Amniotic stem cell (primary cell): ENCODE data around the gene CDAN1.
A peak's percentile ranks its signal among the peaks of the same experiment; 100 is the strongest.
"Not testable (repeated sequence)": the region's sequence is repeated elsewhere in the genome, so short reads cannot be mapped to it uniquely, and the experiment has no call there.

Experiments
- DNase-seq: peaks from one replicate; lab custom pipeline; 2025; lab: John Stamatoyannopoulos, UW

CDAN1 gene

DNA sequence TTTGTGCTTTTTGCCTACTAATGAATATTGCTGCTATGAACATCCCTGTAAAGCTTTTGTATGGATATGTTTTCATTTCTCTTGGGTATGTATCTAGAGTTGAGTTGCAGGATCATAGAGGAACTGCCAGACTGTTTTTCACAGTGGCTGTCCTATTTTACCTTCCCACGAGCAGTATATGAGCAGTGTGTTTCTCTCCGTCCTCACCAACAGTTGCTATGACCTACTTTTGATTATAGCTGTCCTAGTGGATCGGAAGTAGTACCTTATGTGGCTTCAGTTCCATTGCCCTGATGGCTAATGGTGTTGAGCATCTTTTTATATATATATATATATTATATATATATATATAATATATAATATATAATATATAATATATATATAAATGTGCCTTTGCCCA, 25.2 kb downstream of the CDAN1 start:
- DNase-seq = no peak

DNA sequence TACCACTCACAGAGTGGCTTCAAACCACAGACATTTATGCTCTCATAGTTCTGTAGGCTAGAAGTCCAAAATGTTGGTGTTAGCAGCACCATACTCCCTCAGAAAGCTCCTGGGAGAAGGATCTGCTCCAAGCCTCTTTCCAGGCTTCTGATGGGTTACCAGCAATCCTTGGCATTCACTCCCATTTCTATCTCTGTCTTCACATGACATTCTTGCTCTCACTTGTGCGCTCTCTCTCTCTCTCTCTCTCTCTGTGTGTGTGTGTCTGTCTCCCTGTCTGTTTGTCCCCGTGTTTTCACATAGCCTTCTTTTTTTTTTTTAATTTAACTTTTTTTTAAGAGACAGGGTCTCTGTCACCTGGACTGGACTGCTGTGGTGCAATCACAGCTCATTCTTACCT, 26.3 kb downstream of the CDAN1 start:
- no peak for DNase-seq

DNA sequence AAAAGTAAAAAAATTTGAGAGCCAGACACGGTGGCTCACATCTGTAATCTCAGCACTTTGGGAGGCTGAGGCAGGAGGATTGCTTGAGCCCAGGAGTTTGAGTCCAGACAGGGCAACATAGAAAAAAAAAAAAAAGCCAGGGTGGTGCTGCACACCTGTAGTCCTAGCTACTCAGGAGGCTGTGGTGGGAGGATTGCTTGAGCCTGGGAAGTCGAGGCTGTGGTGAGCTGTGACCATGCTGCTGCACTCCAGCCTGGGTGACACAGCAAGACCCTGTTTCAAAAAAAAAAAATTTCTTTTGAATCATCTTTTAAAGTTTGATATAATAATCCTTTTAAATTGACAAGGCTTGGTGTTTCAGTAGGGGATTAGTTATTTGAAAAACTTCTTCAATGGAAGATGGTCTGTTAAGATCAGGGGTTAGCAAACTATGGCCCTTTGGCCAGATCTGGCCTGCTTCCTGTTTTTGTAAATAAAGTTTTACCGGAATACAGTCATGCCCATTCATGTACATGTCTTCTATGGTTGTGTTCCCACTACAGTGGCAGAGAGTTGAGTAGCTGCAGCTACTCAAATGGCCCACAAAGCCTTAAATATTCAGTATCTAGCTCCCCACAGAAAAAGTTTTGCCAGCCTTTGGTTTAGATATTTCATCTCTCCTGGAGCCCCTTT, 28.9 kb downstream of the CDAN1 start:
- no peak for DNase-seq

DNA sequence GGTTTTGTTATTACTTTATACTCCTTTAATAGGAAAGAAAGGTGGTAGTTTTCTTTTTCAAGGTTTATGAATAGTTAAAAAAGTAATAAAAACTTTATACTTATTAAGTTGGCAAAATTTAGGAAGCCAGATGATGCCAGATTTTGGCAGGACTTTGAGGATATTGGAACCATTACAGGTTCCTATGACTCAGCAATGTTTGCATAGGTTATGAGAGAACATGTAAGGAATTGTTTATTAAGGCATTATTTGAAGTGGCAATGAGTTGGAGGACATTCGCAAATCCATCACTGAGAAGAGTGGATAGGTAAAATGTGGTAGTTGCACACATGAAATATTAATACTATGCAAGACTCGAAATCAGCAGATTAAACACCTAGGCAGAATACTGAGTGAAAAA, 29.9 kb downstream of the CDAN1 start:
- DNase-seq = no peak

DNA sequence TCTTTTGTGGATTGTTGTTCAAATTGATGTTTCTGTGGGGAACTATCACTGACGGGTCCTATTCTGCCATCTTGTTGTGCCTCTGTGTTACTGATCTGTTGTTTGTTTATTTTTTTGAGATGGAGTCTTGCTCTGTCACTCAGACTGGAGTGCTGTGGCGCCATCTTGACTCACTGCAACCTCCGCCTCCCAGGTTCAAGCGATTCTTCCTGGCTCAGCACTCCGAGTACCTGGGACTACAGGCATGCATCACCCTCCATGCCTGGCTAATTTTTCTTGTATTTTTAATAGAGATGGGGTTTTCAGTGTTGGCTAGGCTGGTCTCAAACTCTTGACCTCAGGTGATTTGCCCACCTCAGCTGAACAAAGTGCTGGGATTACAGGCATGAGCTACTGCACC, 31.6 kb downstream of the CDAN1 start:
- no peak for DNase-seq

DNA sequence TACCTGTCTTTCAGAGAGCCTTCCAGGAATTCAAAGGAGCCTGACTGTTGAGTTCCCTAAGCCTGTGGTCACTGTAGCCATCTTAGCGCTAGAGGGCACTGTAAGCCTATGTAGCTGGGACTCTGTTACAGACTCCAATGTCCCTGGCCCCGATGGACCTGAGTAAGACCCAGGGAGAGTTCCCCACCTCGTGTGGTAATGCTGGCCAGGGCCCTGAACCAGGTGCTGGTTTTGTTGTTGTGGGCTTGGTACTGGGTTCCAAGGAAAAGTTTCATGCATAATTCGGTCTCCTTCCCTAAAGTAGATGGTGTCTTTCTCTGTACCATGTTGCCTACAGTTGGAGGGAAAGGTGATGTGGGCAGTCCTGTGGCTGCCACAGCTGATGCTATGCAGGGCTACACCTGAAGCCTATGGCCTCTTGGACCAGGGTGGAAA, 32.4 kb downstream of the CDAN1 start:
- peak; percentile 39 for DNase-seq

DNA sequence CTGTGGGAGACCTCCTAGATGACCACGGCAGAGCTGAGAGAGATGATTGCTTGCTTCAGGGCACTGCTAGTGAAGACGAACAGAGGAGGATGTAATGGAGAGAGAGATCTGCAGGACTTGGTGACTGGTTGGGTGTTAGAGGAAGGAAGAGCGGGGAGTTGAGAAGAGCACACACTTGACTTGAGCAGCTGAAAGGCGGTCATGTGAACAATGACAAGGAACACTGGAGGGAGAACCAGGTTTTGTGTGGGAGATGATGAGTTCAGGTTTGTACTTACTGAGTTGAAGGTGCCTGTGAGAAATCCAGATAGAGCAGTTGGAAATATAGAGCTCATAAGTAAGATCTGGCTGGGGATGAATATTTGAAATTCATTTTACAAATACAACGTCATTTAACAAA, 40.3 kb downstream of the CDAN1 start:
- DNase-seq = no peak

DNA sequence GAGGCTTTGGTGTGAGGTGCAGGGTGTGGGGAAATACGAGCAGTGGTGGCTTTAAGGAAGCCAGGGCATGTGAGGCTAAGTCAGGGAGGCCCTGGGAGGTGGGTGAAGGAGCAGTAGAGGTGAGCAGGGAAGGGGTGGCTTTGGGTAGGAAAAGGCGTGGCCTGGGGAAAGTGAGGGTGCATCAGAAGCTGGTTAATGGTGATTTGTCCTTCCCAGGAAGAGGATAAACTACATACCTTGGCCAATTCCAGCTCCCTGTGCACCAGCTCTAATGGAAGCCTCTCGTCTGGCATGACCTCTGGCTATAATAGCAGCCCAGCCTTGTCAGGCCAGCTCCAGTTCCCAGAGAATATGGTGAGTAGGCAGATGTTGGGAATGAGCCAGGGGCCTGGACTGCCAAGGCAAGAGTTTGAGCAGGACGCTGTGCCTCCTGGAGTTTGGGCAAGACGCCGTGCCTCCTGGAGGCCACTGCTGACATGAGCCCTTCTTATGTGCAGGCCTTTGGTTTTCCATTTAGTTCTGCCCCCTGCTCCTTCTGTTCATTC, 41.3 kb downstream of the CDAN1 start:
- no peak for DNase-seq

DNA sequence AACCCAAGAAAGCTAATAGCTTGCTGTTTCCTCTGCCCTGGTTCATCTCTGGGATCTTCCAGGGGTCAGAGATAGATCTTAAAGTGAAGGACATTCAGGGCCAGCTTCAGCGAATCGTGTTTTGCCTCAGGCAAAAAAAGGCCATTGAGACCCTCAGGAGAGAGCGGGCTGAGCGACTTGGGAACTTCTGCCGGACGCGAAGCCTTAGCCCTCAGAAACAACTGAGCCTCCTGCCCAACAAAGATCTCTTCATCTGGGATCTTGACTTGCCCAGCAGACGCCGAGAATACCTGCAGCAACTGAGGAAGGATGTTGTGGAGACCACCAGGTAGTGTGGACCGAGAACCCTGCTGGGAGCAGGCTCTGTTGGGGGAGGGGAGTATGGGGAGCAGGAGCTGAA, 42.5 kb downstream of the CDAN1 start:
- no peak for DNase-seq

DNA sequence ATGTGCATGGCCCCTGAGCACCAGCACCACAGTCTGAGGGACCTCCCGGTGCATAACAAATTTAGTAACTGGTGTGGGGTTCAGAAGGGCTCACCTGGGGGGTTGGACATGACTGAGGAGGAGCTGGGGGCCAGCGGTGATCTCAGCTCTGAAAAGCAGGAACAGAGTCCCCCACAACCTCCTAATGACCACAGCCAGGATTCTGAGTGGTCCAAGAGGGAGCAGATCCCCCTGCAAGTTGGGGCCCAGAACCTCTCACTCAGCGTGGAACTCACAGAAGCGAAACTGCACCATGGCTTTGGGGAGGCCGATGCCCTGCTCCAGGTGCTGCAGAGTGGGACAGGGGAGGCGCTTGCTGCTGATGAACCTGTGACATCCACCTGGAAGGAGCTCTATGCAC, 43.0 kb downstream of the CDAN1 start:
- DNase-seq = no peak

DNA sequence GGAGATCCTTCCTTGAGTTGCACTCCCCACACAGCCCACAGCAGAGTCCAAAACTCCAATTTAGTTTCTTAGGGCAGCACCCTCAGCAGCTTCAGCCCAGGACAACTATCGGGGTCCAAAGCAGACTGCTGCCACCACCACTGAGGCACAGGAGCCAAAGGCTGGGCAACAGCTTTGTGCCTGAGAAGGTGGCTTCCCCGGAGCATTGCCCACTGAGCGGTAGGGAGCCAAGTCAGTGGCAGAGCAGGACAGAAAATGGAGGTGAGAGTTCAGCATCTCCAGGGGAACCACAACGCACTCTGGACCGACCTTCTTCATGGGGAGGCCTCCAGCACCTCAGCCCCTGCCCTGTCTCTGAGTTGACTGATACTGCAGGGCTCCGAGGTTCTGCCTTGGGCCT, 43.4 kb downstream of the CDAN1 start:
- no peak for DNase-seq

DNA sequence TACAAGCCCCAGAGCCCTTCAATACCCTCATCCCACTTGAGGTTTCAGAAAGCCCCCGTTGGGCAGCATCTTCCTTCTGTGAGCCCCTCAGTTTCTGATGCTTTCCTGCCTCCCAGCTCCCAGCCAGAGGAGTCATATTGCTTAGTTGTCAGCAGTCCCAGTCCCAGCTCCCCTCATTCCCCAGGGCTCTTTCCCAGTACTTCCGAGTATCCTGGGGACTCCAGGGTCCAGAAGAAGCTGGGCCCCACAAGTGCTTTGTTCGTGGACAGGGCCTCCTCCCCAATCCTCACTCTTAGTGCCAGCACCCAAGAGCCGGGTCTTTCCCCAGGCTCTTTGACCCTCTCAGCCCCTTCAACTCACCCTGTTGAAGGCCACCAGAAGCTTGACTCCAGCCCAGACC, 43.9 kb downstream of the CDAN1 start:
- DNase-seq = no peak

DNA sequence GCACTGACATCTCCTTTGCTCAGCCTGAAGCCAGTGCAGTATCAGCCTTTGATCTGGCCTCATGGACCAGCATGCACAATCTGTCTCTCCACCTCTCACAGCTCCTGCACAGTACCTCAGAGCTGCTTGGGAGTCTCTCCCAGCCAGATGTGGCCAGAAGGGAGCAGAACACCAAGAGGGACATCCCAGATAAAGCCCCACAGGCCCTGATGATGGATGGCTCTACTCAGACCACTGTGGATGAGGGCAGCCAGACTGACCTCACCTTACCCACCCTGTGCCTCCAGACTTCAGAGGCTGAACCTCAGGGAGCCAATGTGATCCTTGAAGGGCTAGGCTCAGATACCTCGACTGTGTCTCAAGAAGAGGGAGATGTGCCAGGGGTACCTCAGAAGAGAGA, 44.4 kb downstream of the CDAN1 start:
- DNase-seq = no peak

DNA sequence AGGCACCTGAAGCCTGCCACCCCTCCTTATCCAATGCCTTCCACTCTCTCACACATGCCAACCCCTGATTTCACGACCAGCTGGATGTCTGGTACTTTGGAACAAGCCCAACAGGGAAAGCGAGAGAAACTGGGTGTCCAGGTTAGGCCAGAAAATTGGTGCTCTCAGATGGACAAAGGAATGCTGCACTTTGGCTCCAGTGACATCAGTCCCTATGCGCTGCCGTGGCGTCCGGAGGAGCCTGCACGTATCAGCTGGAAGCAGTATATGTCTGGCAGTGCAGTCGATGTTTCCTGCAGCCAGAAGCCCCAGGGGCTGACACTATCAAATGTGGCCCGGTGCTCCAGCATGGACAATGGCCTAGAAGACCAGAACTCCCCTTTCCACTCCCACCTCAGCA, 45.2 kb downstream of the CDAN1 start:
- DNase-seq = no peak

DNA sequence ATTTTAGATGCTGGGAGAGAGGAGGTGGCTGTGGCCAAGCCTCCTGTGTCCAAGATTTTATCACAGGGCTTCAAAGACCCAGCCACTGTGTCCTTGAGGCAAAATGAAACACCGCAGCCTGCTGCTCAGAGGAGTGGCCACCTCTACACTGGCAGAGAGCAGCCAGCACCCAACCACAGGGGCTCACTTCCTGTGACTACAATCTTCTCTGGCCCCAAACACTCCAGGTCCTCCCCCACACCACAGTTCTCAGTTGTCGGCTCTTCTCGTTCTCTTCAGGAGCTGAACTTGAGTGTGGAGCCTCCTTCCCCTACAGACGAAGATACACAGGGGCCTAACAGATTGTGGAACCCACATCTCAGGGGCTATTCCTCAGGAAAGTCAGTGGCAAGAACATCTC, 45.6 kb downstream of the CDAN1 start:
- DNase-seq = no peak

DNA sequence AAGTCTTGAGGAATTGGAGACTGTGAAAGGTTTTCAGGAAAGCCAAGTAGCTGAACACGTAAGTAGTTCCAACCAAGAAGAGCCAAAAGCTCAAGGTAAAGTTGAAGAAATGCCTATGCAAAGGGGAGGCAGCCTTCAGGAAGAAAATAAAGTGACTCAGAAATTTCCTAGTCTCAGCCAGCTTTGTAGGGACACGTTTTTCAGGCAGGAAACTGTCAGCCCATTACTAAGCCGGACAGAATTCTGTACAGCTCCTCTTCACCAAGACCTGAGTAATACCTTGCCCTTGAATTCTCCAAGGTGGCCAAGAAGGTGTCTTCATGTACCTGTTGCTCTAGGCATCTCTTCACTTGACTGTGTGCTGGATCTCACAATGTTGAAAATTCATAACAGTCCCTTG, 48.6 kb downstream of the CDAN1 start:
- no peak for DNase-seq

DNA sequence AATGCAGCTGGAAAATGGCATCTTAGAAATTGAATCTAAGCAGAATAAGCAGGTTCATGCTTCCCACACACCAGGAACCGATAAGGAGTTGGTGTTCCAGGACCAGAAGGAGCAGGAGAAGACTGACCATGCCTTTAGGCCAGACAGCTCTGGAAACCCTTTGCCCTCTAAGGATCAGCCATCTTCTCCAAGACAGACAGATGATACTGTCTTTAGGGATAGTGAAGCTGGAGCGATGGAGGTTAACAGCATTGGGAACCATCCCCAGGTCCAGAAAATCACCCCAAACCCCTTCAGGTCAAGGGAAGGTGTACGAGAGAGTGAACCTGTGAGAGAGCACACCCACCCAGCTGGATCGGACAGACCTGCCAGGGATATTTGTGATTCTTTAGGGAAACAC, 49.2 kb downstream of the CDAN1 start:
- no peak for DNase-seq

DNA sequence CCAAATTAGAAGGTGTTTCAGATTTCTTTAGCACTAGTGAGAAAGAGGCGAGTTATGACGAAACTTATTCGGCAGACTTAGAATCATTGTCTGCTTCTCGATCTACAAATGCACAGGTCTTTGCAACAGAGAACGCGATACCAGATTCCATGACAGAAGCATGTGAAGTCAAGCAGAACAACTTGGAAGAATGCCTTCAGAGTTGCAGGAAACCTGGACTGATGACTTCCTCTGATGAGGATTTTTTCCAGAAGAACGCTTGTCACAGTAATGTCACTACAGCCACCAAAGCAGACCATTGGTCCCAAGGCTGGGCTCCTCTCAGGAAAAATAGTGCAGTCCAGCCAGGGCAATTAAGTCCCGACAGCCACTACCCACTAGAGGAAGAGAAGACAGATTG, 50.6 kb downstream of the CDAN1 start:
- no peak for DNase-seq

DNA sequence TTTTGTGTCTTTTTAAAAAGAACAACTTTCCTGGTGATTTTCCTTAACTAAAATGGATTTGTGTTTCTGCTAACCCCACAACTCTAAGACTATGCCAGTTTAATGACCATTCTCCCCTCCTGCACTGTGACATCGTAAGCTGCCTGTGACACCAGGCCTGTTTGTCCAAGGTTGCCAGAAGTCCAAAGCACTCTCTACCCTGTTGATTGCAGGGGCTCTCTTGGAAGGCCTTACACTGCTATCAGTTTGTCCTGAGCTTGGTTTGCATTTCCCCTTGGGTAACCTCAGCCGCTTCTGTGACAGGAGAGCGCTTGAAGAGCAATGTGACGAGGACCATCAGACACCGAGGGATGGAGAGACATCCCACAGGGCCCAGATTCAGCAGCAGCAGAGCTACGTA, 55.8 kb downstream of the CDAN1 start:
- DNase-seq = no peak

DNA sequence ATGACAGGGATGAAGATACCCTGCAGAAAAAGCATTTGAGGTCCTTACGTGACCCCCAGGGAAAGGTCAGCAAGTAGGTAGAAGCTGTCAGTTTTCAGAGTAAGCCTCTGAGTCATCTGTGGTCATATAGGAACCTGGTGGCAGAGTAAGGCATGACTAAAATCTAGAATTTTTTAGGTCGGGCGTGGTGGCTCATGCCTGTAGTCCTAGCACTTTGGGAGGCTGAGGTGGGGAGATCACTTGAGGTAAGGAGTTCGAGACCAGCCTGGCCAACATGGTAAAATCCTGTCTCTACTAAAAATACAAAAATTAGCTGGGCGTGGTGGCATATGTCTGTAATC, 56.8 kb downstream of the CDAN1 start:
- not testable (repeated sequence) for DNase-seq

DNA sequence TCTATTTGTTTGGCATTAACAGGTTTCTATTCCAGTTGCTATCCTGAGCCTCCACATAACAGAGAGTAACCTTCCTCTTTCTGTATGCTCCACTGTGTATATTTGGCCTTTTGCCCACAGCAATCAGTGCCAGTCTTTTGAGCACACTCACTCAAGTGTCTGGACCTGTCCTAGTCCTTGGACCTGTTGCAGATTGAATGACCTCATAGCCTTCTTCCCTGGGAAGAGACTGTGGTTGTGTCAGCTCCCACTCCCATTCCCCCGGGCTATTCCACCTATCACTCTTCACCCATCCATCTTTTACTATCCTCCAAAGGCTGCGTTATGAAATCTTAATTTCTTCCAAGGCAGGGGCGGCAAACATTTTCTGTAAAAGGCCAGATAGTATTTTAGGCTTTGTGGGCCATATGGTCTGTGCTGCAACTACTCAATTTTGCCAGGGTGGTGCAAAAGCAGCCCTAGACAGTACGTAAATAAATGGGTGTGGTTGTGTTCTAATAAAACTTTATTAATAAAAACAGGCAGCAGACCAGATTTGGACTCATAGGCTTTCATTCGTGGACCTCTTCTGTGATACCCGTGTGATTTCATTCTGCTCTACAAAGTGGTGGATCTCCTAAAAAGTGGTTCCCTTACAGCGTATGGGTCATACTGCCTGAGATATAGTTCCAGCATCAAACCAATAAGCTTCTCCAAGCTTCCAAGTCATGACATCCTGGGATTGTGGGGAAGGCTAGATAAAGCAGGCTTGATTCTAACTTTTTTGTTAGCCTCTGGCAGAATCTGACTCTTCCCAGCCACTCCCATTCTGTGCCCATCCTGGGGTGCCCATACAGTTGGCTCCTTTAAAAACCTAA, 57.4 kb downstream of the CDAN1 start:
- no peak for DNase-seq

DNA sequence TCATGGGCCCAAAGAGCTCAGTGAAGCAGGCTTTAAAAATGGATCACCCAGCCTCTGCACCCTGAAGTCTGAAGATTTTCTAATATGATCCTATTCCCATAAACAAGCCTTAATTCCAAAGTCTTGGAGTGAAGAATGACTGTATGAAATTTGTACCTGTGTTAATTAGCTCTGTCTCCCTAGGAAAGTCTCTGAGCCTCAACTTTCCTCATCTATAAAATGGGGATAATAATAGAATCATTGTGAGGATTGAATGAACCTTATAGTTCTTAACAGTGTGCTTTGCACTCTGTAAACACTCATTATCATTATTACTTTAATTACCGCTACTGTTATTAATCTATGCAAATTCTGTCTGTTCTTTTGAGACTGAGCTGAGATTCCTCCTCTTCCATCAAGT, 61.9 kb downstream of the CDAN1 start:
- DNase-seq = no peak

DNA sequence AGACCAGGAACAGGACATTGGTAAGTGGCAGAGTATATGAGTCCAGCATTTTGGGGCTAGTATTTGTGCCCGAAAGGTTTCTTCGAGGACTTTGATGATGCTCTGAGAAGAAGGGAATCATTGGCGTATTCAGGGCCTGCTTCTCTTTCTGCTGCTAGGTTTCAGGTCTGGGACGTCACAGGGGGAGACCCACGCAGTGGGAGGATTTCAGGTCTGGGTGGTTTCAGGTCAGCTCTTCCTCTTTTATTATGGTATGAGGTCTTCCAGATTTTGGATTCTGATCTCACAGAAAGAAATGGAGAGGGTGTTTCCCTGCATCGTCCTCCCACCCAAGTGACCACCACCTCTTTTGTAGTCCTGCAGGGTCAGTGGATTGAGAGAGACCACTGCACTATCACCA, 62.5 kb downstream of the CDAN1 start:
- DNase-seq = no peak
